GM18520 (cell line): ENCODE results near the gene KCNS1.
"Not testable (repeated sequence)": the region's sequence is repeated elsewhere in the genome, so short reads cannot be mapped to it uniquely, and the experiment has no call there.

Experiments
- ATAC-seq: cut with Tn5 transposase; IDR thresholded peaks from one replicate; pipeline ENCODE4 v1.9.1; 2021; ENCODE audit not compliant: unreplicated experiment

The KCNS1 gene

DNA sequence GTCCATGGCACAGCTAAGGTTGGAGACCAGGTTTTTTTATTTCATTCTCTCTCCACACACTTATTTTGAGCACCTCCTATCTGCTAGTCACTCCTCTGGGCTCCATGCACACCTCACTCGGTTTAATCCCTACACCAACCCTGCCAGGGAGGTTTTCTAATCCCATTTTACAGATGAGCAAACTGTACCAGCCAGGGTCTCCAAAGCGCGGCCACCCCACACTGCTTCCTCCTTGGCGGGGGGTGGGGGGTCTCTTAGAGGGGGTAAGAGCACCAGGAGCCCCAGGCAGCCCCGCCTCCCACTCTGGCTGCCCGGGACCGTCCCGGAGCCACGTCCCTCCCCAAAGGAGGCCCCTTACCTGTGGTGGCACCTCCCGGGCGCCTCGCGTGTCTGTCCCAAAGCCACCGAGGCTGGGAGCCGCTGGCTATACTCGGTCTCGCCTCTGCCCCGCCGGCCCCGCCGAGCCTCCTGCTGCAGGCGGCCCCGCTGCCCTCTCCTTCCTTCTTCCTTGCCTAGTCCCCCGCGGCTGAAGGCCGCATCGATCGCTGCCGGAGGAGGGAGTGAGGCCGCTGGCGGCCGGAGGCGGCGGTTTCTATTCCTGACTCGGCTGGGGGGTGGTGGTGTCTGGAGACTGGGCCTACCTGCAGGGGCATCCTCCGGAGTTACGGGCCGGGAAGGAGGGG, at the start of gene KCNS1:
Gene KCNS1 (minus strand): TSS at position 565 of the 683 bp plus-strand sequence. CDS start 1,891 bp downstream, outside the sequence.
- ATAC-seq, result no peak

DNA sequence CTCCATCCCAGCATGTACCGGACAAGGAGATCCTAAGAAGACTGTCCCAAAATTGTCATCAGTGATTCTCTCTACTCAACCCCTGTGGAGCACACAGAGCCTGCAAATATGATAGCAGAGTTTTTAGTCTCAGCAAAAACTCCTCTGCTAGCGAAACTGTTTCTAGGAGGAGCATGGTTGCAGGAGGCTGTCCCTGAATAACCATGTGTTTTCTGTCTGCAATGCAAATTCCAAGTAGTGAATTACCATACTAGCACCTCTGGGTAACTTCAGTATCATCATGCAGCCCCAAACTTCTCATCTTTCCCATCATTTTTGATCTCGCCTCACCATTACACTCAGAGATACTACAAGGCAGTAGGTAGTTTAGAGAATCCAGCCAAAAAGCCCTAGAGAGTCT, 48.1 kb upstream of the KCNS1 start:
- no peak for ATAC-seq

DNA sequence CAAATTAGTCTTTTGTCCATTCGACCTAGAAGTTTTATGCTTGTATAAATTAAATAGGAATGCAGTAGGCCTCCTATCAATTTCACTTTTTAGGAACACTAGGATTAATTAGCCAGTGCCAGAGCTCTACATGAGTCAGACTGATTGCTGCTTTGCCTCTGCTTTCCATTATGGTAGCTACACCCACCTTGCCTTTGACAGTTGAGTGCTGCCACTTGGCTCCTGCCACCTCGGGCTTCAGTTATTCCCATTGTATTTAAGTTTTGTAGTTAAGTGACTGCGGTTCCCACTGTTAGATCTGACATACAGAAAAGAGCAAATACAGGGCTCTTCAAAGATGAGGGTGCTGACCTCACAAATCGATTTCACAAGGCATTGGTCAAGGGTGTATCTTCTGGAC, 39.9 kb upstream of the KCNS1 start:
- ATAC-seq, result no peak

DNA sequence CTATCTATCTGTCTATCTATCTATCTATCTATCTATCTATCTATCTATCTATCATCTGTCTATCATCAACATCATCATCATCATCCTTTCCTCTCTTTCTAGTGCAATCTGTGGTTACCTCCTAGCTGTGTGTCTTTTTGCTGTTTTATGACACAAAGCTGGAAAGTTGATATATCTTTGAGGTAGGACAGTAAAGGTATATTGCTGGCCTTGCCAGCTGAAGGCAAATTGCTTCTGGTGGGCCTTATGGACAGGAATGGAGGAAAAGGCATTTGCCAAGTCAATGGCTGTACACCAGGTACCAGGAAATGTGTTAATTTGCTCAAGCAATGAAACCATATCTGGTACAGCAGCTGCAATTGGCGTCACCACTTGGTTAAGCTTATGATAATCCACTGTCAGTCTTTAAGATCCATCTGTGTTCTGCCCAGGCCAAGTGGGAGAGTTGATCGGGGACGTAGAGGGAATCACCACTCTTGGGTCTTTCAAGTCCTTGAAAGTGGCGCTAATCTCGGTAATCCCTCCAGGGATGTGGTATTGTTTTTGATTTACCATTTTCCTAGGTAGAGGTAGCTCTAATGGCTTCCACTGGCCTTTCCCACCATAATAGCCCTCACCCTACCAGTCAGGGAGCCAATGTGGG, 38.9 kb upstream of the KCNS1 start:
- not testable (repeated sequence) for ATAC-seq

- no peak for ATAC-seq
These were observed 37.8 kb upstream of the KCNS1 start for GRCh38 chr20:45138561-45139300.

DNA sequence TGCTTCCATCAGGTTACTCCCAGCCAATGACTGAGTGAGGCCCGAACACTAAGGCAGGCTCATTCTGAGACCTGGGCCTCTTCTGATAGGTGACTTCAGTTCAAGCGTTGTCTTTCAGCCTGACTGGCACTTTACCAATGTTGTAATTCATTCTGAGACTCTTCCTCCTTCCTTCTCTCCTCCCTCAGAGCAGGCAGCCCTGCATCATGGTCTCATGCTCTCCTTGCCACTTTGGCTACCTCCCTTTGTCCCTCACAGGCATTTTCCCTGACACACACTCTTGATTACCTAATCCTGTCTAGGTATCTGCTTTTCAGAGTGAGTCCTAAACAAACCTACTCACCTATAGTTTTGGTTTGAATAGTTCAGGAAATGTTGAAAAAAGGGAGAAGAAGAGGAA, 36.0 kb upstream of the KCNS1 start:
- ATAC-seq, result no peak

GRCh38 chr20:45128099-45128498, 27.2 kb upstream of the KCNS1 start:
- ATAC-seq, result no peak

- ATAC-seq, result no peak
These were observed 23.4 kb upstream of the KCNS1 start, which contains the start of gene WFDC12 for GRCh38 chr20:45124365-45124764. WFDC12 (minus strand) TSS chr20:45124465; CDS start chr20:45124447, 18 bp downstream.

DNA sequence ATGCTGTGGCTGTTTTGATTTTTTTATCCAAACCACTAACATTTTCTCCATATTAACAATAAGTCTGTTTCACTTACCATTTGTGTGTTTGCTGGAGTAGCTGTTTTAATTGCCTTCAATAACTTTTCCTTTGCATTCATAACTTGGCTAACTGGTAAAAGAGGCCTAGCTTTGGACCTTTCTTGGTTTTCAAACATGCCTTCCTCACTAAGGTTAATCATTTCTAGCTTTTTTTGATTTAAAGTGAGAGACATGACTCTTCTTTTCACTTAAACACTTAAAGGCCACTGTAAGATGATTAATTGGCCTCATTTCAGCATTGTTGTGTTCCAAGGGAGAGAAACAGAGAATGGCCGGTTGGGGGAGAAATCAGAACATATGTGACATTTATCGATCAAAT, 20.5 kb upstream of the KCNS1 start:
- no peak for ATAC-seq

GRCh38 chr20:45119556-45120266, 18.8 kb upstream of the KCNS1 start:
- no peak for ATAC-seq

- ATAC-seq, result no peak
These were observed 17.1 kb upstream of the KCNS1 start for GRCh38 chr20:45118028-45118427.

DNA sequence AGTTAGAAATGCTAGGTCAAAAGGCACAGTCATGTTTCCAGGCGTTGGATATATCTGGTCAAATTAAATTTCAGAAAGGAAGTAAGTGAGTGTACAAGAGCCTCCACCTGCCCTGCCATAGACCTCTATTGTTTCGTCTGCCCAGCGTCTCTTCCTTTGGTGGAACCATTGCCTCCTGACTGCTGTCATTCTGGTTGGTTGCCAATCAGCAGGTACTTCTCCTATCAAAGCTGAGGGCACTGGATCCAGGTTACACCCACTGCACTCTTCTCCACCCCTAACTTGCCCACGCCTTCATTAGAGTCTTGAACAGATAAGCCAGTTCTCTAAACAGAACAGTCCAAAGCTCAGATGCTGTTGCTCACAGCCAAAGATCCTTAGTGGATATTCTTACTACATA, 16.7 kb upstream of the KCNS1 start:
- ATAC-seq, result no peak

- no peak for ATAC-seq
These were observed 14.9 kb upstream of the KCNS1 start for GRCh38 chr20:45115829-45116228.

GRCh38 chr20:45115386-45115774, 14.5 kb upstream of the KCNS1 start:
- no peak for ATAC-seq

DNA sequence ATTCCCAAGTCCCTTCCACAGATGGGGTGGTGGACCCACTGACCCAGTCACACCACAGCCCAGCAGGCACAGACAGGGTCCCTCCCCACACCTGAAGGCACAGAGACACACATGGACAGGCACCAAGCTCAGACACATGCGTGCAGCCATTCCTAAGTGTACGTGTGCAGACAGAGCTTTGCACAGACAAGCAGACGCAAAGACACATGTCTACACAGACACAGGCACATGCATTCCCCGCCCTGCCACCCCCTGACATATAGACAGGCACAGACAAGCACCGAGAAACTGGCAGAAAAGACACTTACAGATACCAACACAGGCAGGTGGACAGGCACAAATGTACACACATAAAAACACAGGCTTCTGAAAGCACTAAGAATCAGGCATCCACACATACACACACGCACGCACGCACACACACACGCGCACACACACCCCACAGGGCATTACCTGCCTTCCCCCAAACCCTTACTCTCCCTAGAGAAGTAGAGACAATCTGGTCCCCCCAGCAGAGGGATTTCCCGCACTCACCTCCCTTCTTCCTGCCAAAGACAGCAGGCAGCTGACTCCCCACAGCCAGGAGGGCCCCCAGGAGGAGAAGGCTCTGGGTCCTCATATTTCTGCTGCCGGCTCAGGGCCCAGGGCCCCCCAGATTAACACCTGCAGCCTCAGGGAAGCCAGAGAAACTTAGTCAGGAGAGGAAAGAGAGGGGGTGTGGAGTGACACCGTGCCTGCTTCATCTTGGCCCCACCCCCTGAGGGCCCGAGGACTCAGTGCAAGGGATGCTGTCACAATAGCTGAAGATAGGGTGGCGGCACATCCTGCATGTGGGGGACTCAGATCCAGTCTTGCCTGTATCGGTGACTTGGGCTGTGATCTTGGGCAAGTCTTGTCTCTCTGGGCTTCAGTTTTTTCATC, 13.8 kb upstream of the KCNS1 start, which contains the start of gene WFDC5:
Gene WFDC5 (minus strand): TSS at position 710 of the 921 bp plus-strand sequence. CDS start 91 bp downstream, at position 619.
- no peak for ATAC-seq

DNA sequence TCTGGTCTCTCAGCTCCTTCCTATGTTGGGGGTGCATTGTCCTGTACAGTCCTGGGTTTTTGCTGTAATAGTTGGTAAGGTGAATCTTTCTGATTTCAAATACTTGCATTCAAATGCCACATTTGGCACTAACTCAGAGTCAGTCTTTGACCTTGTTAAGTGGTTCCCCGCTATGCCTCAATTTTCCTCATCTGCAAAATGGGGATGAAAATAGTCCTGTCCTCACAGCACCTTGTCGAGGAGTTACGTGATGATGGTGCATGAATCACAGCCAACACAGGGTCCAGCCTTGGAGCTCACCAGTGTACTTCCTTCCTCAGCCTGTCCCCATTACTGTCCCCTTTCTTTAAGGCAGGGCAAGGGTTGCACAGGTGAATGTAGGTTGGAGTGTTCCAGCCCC, 12.9 kb upstream of the KCNS1 start:
- ATAC-seq, result no peak

DNA sequence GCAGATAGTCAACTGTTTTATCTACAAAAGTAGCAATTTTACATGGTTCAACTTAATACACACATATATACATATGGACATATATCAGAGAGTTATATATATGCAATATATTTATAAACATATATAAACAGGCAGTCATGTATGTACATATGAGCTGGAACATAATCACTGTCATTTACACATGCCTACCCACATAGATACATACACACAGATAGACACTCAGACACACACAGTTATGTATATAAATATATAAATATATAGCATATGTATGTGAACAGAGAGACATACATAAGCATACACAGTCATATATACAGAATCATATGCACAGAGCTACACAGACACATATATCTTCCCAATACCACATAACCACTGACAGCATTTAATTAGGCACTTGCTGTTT, 11.8 kb upstream of the KCNS1 start:
- no peak for ATAC-seq

DNA sequence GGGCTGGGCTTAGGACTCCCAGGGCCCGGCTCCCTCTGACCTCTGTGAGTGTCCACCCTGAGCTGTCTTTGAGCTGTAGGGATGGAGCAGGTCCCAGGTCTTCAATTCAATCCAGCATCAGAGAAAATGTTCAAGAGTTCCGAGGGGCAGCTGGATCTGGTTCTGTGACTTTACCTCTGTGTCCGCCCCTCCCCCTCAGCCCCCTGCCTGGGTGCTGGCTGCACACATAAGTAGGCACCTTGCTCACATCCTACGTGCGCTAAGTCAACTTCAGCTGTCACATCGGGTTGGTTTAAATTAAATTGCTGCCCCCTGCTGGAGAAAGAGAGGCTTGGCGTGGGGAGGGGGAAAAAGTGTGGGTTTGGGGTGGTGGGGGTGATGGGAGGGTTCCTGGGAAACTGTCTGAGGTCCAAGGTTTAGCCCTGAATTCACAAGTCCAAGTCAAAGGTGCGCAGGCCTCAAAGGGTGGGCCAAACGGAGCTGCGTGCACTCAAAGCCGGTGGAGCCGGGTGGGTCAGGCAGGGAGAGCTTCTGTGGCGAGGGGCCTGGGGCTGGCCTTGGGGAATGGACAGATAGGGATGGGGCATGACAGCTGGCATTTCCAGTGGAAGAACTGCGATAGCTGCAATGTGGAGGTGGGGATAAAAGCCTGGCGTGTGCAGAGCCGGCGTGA, 11.0 kb upstream of the KCNS1 start:
- no peak for ATAC-seq

DNA sequence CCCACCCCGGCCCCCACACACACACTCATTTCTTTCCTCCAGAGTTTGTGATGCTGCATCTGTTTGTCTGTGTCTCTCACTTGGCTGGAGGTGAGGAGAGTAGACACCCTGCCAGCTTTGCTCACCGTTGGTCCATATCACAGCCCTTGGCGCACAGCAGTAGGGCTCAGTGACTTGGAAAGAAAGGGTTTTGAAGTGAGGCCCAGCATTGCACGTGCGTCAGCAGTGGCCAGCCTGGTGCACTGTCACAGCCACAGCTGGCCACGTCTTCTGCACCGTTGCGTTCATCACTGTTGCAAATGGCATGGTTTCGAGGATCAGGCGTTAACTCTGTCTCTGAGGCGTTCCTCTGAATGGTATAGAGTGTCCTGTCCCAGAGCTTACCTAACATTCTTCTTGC, 10.4 kb upstream of the KCNS1 start:
- ATAC-seq, result no peak

DNA sequence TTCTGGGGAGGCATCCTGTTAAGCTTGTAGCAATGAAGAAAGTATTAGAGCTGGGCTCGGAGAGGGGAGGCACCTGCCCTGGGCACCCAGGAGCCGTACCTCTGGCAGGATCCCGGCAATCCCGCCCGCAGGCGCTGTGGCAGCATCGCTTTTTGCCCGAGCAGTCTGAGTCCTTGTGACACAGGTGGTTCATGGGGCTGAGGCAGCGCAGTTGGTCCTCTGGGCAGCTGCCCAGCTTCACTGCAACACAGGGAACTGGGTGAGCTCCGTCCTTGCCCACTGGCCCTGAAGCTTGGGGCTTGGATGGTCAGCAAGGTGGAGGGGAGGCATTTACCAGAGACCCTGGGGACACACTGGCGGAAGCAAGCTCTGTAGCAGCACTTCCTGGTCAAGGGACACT, 9.4 kb upstream of the KCNS1 start:
- no peak for ATAC-seq
